Inflammatory macrophage treated with lipopolysaccharide for 4 hours (primary cell): ENCODE results near the gene MFSD6.
A peak's percentile ranks its signal among the peaks of the same experiment; 100 is the strongest.
"Not testable (repeated sequence)": the region's sequence is repeated elsewhere in the genome, so short reads cannot be mapped to it uniquely, and the experiment has no call there.

ENCODE experiments used
- DNase-seq: peaks from one replicate; pipeline ENCODE4 v3.0.0-alpha.2; 2020

The MFSD6 gene

DNA sequence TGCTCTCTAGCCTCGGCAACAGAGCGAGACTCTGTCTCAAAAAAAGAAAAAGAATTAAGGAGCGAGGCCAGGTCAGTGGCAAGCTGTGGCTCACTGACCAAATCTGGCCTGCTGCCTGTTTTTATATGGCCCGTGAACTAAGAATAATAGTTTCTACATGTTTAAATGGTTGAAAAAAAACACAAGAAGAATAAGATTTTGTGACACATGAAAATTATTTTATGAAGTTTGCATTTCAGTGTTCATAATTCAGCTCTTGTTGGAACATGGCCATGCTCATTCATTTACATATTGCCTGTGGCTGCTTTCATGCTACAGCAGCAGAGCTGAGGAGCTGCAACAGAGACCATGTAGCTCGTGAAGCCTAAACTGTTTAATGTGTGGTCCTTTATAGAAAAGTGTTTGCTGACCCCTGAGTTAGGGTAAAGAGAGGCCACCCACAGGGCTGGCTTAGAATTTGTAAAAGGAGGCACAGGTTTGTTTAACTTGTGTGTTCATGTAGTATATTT is 59.5 kb downstream of the MFSD6 start:
- DNase-seq: no peak

DNA sequence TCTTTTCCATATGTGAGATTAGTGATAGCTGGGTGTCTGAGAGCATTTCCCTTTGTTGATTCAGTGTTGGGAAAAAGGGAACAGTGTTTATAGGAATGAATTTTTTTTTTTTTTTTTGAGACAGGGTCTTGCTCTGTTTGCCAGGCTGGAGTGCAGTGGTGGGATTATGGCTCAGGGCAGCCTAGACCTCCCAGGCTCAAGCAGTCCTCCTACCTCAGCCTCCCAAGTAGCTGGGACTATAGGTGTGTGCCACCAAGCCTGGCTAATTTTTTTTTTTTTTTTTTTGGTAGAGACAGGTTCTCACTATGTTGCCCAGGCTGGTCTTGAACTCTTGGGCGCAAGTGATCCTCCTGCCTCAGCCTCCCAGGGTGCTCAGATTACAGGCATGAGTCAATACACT is 60.2 kb downstream of the MFSD6 start:
- not testable (repeated sequence) for DNase-seq

DNA sequence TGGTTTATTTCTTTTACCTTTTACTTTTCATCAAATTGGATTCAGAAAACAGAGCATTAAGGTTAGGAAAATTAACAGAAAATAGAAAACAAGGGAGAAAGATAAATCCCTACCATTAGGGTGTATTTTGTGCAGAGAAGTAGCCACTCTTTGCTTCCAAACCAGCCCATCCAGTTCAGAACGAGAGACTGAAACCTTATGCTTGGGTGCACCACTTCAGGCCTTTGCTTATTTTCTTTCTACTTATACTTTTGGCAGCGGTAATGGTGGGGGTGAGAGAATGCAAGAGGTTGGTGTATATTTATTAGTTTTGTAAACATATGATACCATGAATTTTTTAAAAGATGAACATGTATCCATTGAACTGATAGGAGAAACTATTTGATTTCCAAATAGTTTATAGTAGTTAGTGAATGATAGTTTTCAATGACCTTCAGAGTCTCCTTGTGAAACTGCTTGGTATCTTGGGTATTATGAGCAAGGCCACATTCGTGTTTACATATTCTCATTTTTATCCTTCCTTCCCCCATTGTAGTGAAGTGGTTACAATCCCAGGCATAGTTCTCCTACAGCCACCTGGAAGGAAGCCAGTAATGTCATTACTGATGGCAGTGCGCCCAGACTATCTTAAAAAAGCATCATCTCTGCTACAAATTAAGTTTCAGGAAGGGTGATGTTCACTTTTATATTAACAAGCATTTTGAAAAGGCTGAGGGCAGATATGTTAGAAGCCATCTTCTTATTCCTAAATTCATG is 60.8 kb downstream of the MFSD6 start:
- no peak for DNase-seq

DNA sequence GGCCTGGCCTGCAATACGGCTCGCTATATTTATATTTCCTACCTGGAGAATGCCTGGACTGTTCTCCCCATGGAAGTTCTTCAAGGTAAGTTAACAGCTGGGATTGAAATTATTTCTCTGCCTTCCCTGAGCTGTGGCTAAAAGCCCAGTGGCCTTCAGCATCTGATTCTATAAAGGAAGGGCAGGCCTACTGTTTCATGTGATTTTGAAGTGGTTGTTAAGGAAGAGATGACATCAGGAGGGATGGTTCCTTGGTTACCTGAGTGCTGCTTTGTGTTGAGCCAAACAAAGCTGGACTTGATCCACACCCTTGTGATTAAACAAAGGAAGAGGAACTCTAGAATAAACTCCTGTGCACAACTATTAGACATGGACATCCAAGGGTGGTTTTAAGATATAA is 61.6 kb downstream of the MFSD6 start:
- DNase-seq: peak; percentile 32

DNA sequence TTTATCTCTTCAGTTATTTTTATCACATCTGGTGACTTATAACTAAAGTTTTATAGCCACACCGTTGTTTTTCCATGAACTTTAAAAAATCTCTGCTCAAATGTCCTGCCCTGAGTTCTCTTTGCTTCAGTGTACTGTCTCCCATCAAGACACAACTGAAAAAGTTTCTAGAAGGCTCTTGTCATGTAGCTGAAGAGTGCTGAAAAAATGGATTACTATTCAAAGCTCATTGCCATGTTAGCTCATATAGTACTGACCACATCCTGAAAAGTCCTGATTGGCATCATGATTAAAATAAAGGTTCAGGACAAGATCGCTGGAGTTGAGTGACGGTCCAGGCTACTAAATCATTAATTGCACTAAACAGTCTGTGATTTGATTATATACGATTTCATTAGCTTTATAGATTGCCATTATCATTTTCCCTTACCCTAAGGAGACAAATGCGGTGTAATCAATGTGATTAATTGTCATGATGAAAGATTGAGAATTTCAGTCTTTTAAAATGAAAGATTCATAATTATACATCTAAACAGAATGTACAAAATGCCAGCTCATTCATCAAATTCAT is 62.2 kb downstream of the MFSD6 start:
- DNase-seq: no peak

DNA sequence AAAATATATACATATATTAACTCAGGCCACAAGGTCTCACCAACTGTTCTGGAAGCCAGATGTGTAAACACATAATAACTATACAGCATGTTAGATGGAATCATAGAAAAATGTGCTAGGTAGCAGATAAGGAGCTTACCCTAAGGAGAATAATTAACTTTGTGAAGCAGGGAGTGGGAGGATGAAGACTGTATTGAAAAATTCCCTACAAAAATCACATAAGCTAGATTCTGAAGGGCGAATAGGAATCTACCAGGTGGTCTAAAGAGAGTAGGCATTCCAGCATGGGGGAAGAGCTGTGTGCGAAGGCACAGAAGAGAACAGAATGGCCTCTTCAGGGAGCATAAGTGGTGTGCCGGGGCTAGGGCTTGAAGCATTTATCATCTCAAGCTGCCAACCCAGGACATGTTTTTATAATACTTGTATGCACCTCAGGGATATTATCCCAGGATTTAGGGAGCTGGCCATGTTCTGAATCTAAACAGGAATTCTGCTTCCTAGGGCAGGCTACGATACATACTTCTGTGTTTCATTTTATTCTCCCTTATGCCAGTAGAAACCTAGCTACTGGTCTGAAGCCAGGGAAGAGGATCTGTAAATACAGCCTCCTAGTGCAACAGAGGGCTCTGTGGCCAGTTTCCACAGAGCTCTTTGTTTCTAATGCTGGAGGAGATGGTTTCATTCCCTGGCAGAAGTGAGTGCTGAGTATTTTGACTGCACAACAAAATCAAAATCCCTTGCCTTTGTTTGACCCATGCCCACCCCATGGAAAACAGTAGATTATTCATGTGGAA is 69.7 kb downstream of the MFSD6 start:
- no peak for DNase-seq

DNA sequence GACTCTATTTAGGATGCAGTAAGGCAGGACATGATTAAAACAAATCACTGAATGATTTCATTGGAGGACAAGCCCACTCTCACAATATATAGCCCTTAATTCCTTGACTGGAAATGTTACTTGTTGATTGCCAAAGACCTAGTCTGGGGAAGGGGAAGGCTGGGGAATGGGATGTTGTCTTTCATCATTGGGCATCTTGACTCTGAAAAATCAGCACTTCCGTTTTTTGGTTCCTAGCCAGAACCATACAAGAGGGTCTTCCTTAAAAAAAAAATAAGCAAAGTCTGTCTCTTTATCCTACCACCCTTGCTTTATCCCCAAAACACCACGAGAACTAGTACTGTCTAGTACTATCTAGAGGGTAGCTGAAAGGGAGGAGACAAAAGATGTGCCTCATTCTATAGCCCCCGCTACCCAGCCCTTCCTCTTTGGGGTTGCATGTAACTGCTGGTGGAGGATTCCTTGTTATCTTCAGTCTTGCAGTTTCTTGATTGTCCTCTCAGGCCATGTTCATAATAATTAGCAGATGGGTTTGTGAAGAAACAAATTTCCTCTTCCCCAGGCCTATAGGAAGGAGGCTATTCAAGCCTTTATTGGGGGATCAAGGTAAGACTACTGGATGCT is 70.5 kb downstream of the MFSD6 start:
- DNase-seq: no peak

DNA sequence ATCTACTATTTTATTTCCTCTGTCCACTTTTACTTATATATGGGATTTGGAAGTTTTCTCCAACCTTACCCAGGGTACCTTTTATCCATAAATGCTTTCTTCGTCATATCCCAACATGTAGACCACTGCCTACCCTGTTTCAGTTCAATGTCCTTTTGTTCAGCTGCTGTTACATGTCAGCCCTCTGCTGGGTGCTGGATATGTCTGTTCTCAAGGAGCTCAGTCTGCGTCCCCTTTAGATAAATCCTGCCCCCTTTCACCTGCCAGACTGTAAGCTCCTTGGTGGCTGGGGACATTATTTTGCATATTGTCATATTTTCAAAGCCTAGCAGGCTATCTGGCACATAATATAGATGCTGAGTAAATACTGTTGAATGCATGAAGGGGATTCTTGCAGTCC is 73.2 kb downstream of the MFSD6 start:
- no peak for DNase-seq

DNA sequence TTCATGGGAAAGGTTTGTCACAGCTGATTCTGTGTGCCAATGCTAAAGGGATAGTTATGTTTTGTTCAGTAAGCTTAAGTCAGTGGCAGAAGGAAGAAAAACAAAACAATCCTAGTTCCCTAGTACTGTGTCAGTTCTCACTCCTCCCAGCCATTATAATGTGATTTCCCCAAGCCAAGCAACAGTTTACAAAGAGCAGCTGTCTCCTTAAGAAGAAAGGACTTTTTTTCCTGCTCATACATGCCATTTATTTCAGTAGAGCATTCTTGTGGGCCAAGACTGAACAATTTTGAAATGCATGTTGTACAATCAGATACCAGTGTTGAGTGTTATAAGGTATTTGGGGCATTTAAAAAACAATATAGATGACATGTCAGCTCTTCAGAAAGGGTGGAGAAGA is 74.3 kb downstream of the MFSD6 start:
- no peak for DNase-seq

DNA sequence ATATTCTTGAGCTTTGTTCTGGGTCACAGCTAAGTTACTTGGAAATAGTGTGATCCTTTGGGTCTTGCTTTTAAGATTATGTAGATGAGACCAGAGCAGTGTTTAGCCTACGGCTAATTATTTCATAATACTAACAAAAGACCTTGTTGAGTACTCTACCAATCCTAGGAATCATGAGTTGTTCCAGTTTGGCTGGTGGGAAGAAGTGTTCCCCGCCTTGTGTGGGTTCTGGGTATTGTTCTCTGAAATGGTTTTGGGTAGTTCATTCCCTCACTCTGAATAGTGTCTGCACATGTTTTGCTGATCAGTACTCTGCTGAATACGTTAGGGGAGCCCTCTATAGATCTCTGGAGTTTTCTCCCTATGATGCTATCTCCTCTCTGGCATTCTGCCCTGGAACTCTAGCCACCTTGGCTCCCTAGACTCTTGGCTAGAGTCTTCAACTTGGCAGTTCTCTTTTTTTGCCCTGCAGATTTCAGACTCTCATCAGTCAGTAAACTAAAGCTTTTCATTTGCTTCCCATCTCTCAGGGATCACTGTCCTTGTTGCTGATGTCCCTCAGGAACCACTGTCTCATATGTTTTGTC is 78.0 kb downstream of the MFSD6 start:
- DNase-seq: no peak

DNA sequence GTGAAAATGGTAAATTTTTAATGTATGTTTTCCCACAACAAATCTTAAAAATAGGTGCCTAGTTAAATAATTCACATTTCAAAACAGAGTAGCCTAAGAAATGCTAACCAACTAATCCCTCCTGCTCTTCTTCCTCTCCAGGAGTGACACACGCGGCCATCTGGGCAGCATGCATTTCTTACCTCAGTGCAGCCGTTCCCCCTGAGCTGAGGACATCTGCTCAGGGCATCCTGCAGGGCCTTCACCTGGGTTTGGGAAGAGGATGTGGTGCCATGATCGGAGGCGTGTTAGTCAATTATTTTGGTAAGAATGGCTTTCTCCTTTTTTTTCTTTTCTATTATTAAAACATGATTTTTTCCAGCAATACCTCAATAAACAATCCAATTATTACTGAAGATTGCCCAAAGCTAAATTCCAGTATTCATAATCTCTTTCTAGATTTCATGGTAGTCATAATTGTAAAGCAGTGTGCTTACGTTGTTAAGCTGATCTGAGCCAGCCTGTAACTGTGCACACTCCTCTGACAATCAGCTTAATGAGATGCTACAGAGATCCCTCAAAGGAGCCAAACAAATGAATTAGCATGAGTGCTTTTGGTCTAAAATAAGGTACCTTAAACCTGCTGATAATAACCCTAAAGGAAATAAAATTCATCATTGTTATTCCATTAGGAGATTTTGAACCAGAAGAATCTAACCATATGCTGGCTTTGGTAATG is 80.5 kb downstream of the MFSD6 start:
- no peak for DNase-seq

DNA sequence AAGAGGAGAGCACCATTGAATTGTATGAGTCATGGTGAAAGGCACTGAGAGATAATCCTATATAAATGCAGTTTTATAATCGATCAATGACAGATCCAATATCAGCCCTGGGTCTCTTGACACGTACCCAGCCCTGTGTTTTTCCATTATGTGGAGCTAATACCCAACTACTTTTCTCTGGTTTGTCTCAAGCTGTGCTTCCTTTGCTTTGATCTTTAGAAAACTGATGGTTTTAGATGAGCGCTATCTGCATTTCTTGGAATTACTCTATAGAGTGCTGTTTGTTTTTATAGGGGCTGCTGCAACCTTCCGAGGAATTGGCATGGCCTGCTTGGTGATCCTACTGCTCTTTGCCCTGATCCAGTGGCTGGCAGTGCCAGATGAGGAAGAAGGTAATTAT is 81.3 kb downstream of the MFSD6 start:
- no peak for DNase-seq

DNA sequence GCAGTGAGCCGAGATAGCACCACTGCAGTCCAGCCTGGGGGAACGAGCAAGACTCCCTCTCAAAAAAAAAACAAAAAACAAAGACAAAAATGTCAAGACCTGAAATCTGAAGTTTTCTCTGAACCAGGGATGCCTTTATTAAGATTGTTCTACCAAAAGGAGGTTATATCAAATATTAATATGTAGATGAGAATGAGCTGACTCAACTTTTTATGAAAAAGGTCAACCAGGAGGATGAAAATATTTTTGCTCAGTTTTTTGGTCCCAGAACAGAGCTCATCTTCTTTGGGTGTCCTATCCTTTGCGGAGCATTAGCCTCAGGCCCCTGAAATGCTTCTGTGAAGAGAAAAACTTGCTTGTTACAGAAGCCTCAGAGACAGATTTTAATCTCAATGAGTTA is 82.3 kb downstream of the MFSD6 start:
- no peak for DNase-seq

DNA sequence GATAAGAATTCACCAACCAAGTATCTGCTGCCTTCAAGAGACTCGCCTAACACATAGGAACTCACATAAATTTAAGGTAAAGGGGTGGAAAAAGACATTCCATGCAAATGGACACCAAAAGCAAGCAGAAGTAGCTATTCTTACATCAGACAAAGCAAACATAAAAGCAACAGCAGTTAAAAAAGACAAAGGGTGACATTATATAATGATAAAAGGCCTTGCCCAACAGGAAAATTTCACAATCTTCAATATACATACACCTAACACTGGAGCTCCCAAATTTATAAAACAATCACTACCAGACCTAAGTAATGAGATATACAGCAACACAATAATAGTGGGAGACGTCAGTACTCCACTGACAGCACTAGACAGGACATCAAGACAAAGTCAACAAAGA is 84.9 kb downstream of the MFSD6 start:
- DNase-seq: no peak

DNA sequence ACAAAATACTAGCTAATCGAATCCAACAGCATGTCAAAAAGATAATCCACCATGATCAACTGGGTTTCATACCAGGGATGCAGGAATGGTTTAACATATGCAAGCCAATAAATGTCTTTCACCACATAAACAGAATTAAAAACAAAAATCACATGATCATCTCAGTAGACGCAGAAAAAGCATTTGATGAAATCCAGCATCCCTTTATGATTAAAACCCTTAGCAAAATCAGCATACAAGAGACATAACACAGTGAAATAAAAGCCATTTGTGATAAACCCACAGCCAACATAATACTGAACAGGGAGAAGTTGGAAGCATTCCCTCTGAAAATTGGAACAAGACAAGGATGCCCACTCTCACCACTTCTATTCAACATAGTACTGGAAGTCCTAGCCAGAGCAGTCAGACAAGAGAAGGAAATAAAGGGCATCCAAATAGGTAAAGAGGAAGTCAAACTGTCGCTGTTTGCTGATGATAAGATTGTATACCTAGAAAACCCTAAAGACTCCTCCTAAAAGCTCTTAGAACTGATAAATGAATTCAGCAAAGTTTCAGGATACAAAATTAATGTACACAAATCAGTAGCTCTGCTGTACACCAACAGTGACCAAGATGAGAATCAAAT is 86.6 kb downstream of the MFSD6 start:
- DNase-seq: not testable (repeated sequence)

DNA sequence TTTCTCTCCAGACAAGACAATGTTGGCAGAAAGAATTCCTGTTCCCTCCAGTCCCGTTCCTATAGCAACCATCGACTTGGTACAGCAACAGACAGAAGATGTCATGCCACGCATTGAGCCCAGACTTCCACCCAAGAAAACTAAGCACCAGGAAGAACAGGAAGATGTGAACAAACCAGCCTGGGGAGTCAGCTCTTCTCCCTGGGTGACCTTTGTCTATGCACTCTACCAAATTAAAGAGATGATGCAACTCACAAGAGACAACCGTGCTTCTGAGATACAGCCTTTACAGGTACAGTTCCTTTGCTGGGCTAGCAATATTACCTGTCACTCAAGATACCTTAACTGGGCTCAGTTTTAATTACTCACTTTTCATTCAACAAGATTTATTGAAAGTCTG is 89.3 kb downstream of the MFSD6 start:
- DNase-seq: no peak

DNA sequence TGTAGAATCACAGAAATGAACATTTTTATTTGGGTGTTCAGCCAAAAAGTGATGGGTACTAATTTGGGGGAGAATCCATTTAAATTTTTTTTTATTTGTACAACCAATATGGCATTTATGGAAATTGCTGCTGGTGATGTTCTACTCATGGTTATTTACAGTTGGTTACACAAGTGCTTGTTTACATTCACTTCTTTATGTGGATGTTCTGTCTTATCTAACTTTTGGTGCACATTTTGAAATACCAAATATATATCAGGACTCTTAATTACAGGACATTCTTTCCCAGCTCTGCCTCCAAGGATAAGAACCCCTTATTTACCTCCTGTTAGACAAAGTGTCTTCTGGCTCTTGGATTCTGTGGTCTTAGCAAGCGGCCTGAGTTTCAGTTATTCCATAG is 91.1 kb downstream of the MFSD6 start:
- no peak for DNase-seq

DNA sequence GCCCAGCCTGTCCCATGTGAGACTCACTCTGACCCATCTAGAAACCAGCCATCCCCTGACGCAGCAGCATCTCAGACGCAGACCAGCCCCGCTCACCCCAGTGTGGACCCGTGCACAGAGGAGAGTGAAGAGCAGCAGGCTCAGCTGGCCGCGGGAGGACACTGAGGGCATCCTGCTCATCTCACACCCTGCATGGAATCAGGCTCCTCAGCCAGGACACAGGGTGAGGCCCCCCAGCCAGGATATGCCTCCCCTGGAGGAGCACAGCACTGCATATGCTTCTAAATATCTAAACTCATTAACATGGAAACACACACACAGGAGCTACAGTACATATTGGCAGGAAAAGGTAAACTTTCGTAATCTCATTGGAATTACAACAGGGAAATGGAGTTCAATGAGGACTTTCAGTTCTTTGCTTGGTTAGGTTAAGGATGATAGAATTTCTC is 91.9 kb downstream of the MFSD6 start:
- no peak for DNase-seq

DNA sequence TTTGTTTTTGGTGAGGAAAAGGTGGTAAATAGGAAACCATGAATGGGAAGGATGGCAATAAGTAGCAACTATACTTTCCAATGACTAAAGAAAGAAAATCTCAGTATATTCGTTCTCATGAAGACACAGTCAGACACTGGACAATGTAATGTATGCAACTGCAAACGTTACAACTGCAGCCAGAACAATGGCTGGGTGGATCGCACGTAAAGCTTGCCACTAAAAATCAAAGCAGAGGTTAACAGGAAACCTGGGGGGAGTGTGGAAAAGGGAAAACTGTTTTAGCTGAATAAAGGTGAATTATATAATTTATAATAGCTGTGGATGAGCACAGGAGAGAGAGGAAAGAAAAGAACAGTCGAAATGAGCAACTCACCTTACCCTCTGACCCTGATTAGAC is 93.1 kb downstream of the MFSD6 start:
- no peak for DNase-seq

DNA sequence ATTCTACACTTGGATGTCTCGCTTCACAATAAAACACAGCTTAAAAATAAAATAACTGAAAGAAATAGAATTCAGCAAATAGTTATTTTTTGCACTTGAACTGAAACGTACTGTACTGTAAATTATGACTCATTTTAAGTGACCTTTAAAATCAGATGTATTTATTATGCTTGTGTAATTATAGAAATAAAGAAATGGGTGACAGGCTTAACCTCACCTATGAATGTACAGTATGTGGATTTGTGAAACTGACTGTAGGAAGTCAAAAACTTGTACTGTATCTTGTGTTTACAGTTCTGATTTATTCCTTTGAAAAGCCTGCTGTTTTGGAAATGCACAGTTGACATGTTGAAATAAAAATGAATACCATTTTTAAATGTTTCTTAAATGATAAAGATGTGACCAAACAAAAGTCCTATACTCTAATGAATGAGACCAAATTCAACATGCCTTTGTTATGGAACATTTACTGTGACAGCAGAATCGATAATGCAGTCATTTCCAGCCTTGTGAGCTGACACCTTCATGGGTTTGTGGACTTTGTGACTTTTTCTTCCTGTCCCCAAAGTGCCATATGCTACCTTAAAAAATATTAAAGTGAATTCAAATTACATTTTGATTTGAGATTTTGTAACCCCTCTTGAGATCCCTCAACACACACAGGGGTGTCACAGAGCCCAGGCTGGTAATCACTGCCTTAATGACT is 93.7 kb downstream of the MFSD6 start:
- DNase-seq: no peak

DNA sequence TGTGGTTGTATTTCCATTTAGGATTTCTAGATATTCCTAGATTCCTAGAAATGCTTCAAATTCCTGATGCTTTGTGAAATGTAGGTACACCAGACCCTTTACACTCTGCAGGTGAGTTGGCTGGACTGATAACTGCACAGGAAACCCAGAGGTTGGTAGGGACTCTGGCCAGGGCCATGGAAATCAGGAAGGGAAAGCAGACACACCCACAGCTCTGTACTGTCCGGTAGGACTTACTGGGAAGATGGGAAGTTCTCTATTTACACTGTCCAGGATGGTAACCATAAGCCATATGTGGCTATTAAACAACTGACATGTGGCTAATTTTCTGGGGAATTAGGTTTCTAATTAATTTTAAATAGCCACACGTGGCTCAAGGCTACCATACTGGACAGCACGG is 94.9 kb downstream of the MFSD6 start:
- DNase-seq: no peak
